ENCODE results near the gene ABHD15.

GRCh38 chr17:29518359-29518758 is 48.5 kb downstream of the ABHD15 start:
- TF ChIP-seq SUZ12 (IDR thresholded peaks at IDR 0.05; ENCODE audit: extremely low read depth, insufficient read depth, insufficient read length) (no peak), YY1 (IDR thresholded peaks at IDR 0.05; ENCODE audit: insufficient read depth, insufficient read length) (no peak), ZNF274 (IDR thresholded peaks at IDR 0.05; ENCODE audit: low read depth, low read length) (no peak)

Measured in NT2/D1 (cell line).